ENCODE data around the gene RPL3.

Gene RPL3

DNA sequence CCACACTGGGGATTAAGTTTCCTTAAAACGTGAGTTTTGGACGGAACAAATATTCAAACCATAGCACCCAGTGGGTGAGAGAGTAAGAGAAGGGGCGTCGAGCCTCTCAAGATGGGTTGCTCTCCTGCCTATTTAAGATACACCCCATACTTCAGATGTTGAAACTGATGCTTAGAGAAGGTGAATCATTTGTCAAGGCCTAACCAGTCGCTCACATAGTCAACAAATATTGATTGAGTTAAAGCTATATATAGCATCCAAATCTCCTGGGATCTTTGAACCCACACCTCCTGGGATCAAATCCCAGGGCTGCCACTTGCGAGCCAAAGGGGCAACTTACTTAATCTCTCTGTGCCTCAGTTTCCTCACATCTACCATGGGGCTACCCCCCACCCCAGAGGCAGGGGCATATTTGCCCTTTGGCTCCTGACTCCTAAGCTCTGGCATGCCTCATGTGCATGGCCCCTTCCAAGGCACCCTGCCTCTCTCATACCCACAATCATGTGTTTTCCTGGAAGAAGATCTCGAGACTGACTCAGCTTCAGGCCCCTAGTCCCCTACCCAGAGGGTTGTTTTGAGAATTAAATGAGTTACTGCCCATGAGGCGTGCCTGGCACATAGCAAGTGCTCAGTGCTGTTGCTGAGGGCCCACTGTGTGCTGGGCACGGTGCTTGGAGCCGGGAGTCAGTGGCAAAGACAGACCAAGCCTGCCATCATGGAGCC lies 55.6 kb downstream of the RPL3 start:
- no peak for DNase-seq (ENCODE audit: low read depth in 2 of 2)
